GM21723 (cell line): ENCODE results near the gene GOLGA6L6.
"Not testable (repeated sequence)": the region's sequence is repeated elsewhere in the genome, so short reads cannot be mapped to it uniquely, and the experiment has no call there.

ENCODE experiments used
- ATAC-seq: cut with Tn5 transposase; IDR thresholded peaks from one replicate; pipeline ENCODE4 v1.9.1; 2021; ENCODE audit warnings: mild to moderate bottlenecking, moderate library complexity; ENCODE audit not compliant: unreplicated experiment

GOLGA6L6 gene, protein sequence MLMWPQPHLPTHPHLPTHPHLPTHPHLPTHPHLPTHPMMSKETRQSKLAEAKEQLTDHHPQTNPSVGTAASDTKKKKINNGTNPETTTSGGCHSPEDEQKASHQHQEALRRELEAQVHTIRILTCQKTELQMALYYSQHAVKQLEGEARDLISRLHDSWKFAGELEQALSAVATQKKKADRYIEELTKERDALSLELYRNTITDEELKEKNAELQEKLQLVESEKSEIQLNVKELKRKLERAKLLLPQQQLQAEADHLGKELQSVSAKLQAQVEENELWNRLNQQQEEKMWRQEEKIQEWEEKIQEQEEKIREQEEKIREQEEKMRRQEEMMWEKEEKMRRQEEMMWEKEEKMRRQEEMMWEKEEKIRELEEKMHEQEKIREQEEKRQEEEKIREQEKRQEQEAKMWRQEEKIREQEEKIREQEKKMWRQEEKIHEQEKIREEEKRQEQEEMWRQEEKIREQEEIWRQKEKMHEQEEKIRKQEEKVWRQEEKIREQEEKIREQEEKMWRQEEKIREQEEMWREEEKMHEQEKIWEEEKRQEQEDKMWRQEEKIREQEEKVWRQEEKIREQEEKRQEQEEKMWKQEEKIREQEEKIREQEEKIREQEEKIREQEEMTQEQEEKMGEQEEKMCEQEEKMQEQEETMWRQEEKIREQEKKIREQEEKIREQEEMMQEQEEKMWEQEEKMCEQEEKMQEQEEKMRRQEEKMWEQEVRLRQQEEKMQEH

GRCh38 chr15:20541700-20542099, at the start of gene GOLGA6L6:
Gene GOLGA6L6, minus strand, starts transcription at chr15:20541800. Its CDS starts 91 bp downstream, at chr15:20541709.
- not testable (repeated sequence) for ATAC-seq

DNA sequence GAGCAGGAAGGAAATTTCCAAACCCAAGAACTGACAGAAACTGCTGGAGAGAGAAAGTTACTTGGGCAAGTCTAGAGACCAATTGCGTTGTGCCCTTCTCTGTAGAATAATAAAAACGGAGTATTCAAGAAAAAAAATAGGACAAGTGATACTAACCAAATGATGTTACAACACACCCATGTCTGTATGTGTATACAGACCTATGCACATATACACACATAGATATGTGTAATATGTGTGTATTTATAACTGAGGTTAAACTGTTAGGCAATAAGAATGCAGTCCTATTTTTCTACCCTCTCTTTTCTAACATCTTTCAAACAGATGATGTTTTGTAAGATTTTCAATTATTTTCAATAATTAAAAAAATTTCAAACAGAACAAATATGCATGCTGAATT, 48.5 kb upstream of the GOLGA6L6 start:
- not testable (repeated sequence) for ATAC-seq

GRCh38 chr15:20586821-20587220, 45.2 kb upstream of the GOLGA6L6 start:
- ATAC-seq = not testable (repeated sequence)

GRCh38 chr15:20582726-20583115, 41.1 kb upstream of the GOLGA6L6 start:
- not testable (repeated sequence) for ATAC-seq

DNA sequence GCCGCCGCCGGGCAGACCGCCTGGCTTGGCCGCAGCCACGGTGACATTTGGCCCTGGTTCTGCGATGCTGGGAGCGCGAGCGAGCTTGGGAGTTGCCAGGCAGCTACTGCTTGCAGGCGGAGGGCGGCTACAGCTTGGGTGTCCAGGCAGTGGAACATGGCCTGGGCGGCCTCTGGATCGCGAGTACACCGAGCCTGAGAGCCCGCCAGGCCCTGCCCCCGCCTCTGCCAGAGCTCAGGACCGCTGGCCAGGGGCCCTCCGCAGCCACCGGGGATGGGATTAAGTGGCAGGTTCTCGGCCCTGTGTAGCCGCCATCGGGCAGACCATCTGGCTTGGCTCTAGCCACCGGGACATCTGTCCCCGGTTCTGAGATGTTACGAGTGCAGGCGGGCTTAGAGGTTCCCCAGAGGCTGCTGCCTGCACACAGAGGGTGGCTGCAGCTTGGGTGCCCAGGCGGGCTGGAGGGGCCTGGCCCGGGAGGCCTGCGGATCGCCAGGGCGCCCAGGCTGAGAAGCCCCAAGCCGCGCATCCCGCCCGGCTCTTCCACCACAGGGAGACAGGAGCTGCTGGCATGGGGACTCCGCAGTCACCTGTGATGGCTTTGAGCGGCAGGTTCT, 40.6 kb upstream of the GOLGA6L6 start:
- ATAC-seq = not testable (repeated sequence)

DNA sequence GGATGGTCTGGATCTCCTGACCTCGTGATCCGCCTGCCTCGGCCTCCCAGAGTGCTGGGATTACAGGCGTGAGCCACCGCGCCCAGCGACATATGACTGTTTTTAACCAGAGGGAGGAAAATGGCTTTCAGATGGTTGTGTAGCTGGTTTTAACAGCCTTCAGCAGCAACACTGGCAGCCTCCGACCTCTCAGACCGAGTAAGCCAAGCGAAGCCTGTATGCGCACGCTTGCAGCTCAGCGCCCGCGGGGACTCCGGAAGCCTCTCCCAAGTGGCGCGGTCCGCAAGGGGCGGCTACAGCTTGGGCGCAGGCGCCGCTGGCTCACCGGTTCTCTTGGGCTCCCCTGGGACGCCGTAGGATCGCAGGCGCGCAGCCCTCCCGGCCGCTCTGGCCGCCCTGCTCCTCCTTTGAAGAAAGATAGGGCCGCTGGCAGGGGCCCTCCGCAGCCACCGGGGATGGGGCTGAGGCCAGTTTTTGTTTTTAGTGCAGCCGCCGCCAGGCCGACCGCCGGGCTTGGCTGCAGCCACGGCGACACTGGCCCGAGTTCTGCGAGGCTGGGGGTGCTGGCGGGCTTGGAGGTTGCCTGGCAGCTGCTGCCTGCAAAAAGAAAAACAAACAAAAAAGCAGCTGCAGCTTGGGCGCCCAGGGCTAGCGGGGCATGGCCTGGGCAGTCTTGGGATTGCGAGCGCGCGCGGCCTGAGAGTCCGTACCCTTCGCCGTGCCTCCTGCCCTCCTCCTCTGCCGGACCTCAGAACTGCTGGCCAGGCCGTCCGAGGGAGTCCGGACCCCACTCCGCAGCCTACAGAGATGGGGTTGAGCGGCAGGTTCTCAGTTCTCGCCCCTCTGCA, 39.9 kb upstream of the GOLGA6L6 start:
- not testable (repeated sequence) for ATAC-seq

GRCh38 chr15:20579662-20580061, 38.1 kb upstream of the GOLGA6L6 start:
- not testable (repeated sequence) for ATAC-seq

- not testable (repeated sequence) for ATAC-seq
Observed at GRCh38 chr15:20551289-20551688, 9.7 kb upstream of the GOLGA6L6 start.

GRCh38 chr15:20505926-20506658, 35.5 kb downstream of the GOLGA6L6 start:
- not testable (repeated sequence) for ATAC-seq

DNA sequence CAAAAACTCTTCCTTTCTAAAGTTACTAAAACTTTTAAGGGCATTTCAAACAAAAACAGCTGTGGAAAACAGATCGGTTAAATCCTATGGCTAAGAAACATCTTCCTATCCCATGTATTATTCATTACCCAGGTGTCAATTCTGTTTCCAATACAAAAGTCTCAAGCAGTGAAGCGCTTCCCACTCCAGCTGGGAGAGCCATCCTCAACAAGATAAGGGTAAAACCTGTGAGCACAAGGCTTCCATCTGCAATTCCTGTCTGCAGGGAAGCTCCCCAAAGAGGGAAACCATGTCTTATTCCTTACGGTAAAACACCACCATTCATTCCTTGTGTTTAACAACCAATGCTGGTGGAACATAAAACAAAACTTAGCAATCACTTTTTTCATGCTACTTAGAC, 38.8 kb downstream of the GOLGA6L6 start:
- not testable (repeated sequence) for ATAC-seq

GRCh38 chr15:20501512-20502222, 39.9 kb downstream of the GOLGA6L6 start:
- ATAC-seq = not testable (repeated sequence)

- ATAC-seq = not testable (repeated sequence)
Observed at GRCh38 chr15:20497781-20498180, 43.8 kb downstream of the GOLGA6L6 start.

- ATAC-seq = not testable (repeated sequence)
Observed at GRCh38 chr15:20493035-20493434, 48.6 kb downstream of the GOLGA6L6 start.

GRCh38 chr15:20492598-20492997, 49.0 kb downstream of the GOLGA6L6 start:
- ATAC-seq = not testable (repeated sequence)

GRCh38 chr15:20489320-20489719, 52.3 kb downstream of the GOLGA6L6 start:
- ATAC-seq = not testable (repeated sequence)
